ENCODE results near the gene FAM240B.

DNA sequence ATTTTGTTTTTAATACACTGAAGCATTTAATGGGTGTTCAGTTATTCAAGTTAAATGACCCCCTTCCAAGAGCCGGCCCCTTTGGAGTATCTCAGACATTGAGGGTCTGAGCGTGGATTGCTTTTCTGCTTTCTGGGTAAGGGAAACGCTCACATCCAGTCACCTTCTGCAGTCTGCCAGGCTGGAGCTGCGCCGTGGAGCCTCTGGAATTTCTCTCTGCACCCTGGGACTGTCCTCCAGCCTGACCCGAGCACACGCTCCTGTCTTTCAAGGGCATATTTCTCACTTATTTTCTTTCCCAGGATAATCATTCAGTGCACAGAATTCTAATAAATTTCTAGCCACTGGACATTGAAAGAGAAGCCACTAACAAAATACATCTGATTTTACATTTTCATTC is 13.4 kb downstream of the FAM240B start:
- TF ChIP-seq, protein P1, sequence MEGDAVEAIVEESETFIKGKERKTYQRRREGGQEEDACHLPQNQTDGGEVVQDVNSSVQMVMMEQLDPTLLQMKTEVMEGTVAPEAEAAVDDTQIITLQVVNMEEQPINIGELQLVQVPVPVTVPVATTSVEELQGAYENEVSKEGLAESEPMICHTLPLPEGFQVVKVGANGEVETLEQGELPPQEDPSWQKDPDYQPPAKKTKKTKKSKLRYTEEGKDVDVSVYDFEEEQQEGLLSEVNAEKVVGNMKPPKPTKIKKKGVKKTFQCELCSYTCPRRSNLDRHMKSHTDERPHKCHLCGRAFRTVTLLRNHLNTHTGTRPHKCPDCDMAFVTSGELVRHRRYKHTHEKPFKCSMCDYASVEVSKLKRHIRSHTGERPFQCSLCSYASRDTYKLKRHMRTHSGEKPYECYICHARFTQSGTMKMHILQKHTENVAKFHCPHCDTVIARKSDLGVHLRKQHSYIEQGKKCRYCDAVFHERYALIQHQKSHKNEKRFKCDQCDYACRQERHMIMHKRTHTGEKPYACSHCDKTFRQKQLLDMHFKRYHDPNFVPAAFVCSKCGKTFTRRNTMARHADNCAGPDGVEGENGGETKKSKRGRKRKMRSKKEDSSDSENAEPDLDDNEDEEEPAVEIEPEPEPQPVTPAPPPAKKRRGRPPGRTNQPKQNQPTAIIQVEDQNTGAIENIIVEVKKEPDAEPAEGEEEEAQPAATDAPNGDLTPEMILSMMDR (conservative IDR thresholded peaks at IDR 0.05 in 1 of 2, IDR thresholded peaks at IDR 0.05 in 1 of 2; ENCODE audit: extremely low read depth in 1 of 2, insufficient read depth in 1 of 2, low read depth in 1 of 2, low read length in 2 of 2), result no peak
- TF ChIP-seq EZH2 (IDR thresholded peaks at IDR 0.05; ENCODE audit: borderline replicate concordance, low read length), result no peak
